Epidermal melanocyte (primary cell): ENCODE results near the gene PASK.

Source experiments
- DNase-seq: peaks from one replicate; pipeline ENCODE4 v3.0.0; 2011; ENCODE audit warnings: low spot score; ENCODE audit not compliant: insufficient read length

The PASK gene

DNA sequence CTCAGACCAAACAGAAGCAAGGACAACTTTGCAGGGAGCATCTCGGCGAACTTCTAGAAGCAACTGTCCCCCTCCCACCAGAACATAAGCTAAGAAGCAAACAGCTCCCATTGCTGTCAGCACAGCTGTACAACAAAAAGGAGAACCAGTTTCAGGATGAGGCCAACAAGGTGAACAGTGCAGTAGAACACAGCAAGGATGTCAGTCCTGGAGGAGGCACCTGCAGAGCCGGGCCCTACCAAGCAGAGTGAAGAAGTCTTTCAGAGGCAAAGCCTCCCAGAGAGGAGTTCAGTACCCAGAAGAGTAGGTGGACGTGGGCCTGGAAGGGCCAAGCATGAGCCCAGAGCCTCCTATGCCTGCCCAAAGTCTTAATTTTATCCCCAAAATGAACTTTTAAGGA is 1.0 kb downstream of the PASK start:
- DNase-seq, result no peak

DNA sequence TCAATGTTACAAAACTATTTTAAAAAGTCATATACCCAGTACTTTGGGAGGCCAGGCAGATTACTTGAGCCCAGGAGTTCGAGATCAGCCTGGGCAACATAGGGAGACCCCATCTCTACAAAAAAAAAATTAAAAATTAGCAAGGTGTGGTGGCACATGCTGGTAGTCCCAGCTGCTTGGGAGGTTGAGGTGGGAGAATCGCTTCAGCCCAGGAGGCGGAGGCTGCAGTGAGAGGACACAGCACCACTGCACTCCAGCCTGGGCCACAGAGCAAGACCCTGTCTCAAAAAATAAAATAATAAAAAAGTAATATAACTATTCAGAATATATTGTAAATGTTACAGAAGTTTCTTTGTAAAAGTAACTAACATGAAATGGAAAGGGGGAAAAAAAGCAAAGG is 1.9 kb downstream of the PASK start:
- no peak for DNase-seq

DNA sequence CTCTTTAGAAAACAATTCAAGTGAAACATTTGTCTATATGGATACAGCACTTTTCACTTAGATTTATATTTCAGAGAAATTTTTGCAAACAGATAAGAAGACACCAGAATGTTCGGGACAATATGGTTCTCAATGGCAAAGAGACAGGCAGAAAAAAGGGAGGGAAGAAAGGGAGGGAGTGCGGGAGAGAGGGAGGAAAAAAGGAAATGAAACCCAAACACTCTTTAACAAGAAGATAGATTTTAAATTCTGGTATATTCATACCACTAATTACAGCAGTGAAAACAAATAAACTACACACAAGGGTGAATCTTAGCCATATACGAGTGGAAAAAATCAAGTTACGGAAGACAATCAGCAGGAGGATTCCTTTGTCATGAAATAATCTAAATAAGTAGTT is 3.0 kb downstream of the PASK start:
- DNase-seq, result no peak

- DNase-seq, result no peak
Observed at GRCh38 chr2:241142593-241142992, 6.7 kb downstream of the PASK start.

GRCh38 chr2:241142063-241142462 is 7.2 kb downstream of the PASK start:
- DNase-seq, result no peak

GRCh38 chr2:241141214-241141770 is 8.0 kb downstream of the PASK start:
- no peak for DNase-seq

DNA sequence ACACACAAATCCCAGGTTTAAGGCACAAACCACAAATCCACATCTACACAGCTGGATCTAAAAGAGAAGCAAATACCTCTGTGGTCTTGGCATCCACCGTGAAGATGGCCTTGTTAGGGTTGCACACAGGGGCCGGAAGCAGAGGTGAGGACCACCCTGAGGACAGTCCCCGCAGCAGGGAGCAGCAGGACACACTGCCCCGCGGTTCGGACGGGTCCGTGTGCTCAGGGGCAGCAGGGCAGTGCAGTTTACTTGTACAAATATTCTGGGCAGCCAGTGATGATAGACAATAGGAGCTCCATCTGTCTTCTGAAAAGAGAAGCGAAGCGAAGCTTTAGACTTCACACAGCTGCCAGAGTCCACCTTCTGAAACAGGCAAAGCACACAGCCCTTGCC is 8.8 kb downstream of the PASK start:
- DNase-seq, result no peak

GRCh38 chr2:241139531-241140444 is 9.5 kb downstream of the PASK start:
- DNase-seq, result no peak

GRCh38 chr2:241138471-241138870 is 10.8 kb downstream of the PASK start:
- no peak for DNase-seq

- no peak for DNase-seq
Observed at GRCh38 chr2:241137276-241138190, 11.7 kb downstream of the PASK start.

GRCh38 chr2:241136661-241137260 is 12.5 kb downstream of the PASK start:
- DNase-seq, result no peak

DNA sequence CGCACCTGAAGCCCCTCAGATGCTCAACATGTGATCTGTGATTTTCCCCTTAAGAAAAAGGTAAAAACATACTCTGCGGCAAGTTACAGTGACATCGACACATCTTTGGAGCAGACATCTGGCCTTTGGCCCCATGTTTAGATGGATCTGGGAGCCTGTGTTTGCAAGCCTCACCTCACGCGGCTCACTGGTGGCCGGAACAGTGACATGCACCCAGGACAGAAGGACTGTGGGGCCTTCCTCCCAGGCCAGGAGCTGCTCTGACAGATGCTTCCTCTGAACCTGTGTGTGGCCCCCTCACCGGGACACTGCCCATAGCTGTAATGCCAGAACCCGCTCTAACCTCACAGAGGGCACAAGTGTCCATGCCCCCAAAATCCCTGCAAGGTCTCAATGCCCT is 13.1 kb downstream of the PASK start:
- DNase-seq, result no peak

GRCh38 chr2:241135737-241136136 is 13.5 kb downstream of the PASK start:
- no peak for DNase-seq

GRCh38 chr2:241134711-241135110 is 14.6 kb downstream of the PASK start:
- no peak for DNase-seq

DNA sequence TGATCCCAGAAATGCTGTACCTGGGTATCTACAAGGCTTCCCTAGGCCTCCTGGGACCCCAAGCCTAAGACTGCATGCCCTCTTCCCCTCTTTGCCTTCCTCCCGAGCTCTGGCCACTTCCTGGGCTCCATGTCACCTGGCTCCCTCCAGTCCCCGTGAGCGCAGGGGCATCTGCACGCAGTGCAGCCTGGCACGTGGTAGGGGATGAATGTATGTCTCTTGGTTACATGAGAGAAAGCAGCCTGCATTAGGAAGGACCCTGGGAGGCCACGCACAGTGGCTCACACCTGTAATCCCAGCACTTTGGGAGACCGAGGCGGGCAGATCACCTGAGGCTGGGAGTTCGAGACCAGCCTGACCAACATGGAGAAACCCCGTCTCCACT is 15.8 kb downstream of the PASK start:
- no peak for DNase-seq

DNA sequence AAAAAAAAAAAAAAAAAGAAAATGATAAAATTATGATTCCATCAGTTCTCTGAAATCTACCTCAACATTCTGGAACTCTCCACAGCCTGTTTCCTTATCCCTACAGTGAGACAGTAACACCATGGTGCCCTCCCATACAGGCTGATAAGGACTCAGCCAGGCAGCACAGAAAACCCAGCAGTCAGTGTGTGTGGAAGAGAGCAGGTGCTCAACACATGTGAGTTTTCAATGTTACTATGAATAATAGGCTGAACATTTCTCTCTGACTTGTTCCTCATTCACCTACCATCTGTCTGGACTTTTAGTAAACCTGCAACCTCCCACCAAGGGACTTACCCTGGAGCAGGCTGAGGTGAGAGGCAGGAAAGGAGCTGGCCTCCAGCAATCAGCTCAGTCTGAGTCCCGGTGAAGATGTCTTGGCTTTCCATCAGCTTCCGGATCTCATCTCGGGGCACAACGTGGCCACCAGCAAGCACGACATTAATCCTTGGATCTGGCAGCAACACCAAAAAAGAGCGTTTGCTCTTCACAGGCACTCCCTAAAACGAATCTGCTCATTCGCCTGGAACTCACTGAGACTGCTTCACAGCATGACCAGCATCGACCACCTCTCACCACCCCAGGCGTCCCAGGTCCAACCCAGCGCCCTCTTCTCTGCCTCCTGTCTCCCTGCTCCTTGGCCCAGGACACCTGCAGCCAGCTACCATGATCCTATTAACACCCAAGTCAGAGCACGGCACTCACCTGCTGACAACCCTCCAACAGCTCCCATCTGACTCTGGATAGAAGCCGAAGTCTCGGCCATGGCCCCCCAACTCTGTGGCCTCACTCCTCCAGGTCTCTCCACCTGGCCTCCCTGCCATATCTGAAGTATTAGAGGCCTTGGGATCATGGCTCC is 16.5 kb downstream of the PASK start:
- no peak for DNase-seq

GRCh38 chr2:241131531-241131930 is 17.7 kb downstream of the PASK start:
- DNase-seq, result no peak

DNA sequence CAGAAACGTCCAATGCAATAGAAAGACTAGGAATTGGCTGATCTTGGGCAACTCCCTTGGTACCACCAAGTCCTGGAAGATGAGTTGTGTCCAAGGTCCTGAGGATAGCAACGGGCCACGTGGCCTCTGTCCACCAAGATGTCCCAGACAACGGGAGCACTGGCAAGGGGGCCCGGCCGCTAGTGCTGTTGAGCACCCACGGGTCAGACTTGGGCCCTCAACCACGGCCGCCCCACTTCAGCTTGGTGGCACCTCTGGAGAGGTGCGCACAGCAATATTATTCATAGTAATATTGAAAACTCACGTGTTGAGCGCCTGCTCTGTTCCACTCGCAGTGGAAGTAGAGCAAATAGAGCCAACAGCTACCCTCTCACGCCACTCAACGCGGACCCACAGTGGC is 19.0 kb downstream of the PASK start:
- DNase-seq, result no peak

- DNase-seq, result no peak
Observed at GRCh38 chr2:241129086-241129871, 20.0 kb downstream of the PASK start.

DNA sequence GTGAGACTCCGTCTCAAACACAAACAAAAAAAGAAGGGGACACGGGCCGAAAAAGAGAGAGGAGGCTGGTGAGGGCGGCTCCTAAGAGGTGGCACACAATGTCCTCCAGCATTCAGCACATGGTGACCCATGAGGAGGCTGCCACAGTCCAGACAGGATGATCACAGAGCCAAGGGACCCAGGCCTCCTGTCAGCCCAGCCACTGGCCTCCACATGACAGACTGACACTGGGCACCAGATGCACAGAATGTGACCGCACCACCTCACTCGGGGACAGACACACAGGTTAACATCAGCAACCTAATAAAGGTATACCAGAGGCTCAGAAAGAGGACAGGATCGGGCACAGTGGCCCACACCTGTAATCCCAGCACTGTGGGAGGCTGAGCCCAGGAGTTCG is 21.0 kb downstream of the PASK start:
- no peak for DNase-seq
